Memory B cell (primary cell): ENCODE measurements around the gene RNF217.
"Not testable (repeated sequence)": the region's sequence is repeated elsewhere in the genome, so short reads cannot be mapped to it uniquely, and the experiment has no call there.

Source experiments
- ATAC-seq: fragments of 150-1000 bp; cut with Tn5 transposase; 2 replicates; pipeline ENCODE4 v1.10.0; 2021; ENCODE audit warnings: low read depth, mild to moderate bottlenecking, moderate library complexity
- DNase-seq, 2 donors: peaks; one replicate each; pipeline ENCODE4 v3.0.0; 2022; ENCODE audit warnings: low spot score in 2 of 2
- H3K27ac Mint-ChIP-seq: one replicate; pipeline ENCODE4 v1.8.0; 2022; ENCODE audit warnings: mild to moderate bottlenecking, moderate library complexity, mixed read lengths
- H3K27me3 Mint-ChIP-seq: one replicate; pipeline ENCODE4 v1.8.0; 2022; ENCODE audit warnings: mixed read lengths
- H3K36me3 Mint-ChIP-seq: one replicate; pipeline ENCODE4 v1.8.0; 2022; ENCODE audit warnings: mild to moderate bottlenecking, mixed read lengths
- H3K4me1 Mint-ChIP-seq: one replicate; pipeline ENCODE4 v1.8.0; 2022; ENCODE audit warnings: mixed read lengths
- H3K4me3 Mint-ChIP-seq: one replicate; pipeline ENCODE4 v1.8.0; 2022; ENCODE audit warnings: mild to moderate bottlenecking, moderate library complexity, mixed read lengths
- H3K9me3 Mint-ChIP-seq: one replicate; pipeline ENCODE4 v1.8.0; 2022; ENCODE audit warnings: mixed read lengths

RNF217 gene

DNA sequence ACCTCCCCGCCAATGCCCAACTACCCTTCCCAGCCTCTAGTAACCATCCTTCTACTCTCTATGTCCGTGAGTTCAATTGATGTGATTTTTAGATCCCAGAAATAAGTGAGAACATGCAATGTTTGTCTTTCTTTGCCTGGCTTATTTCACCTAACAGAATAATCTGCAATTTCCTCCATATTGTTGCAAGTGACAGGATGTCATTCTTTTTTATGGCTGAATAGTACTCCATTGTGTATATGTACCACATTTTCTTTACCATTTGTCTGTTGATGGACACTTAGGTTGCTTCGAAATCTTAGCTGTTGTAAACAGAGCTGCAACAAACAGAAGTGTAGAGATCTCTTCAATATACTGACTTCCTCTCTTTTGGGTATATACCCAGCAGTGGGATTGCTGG is 65.0 kb downstream of the RNF217 start:
- peaks cover 9% of the 10 kb centered on the region for H3K9me3 Mint-ChIP-seq
- H3K27me3 Mint-ChIP-seq = no peaks in the 10 kb centered on the region
- no peaks in the 10 kb centered on the region for H3K4me1 Mint-ChIP-seq
- no peak for DNase-seq
- ATAC-seq = no peak
- H3K4me3 Mint-ChIP-seq = no peak overlapping the region
- no peak overlapping the region for H3K27ac Mint-ChIP-seq
- no peaks in the 10 kb centered on the region for H3K36me3 Mint-ChIP-seq

DNA sequence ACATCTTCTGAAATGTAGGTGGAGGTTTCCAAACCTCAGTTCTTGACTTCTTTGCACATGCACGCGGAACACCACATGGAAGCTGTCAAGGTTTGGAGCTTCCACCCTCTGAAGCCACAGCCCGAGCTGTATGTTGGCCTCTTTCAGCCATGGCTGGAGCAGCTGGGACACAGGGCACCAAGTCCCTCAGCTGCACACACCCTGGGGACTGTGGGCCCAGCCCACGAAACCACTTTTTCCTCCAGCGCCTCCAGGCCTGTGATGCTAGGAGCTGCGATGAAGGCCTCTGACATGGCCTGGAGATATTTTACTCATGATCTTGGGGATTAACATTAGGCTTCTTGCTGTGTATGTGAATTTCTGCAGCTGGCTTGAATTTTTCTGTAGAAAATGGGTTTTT is 68.7 kb downstream of the RNF217 start:
- H3K27ac Mint-ChIP-seq = no peak overlapping the region
- H3K9me3 Mint-ChIP-seq = peaks cover 8% of the 10 kb centered on the region
- no peaks in the 10 kb centered on the region for H3K4me1 Mint-ChIP-seq
- DNase-seq (no peak), ATAC-seq (no peak)
- H3K27me3 Mint-ChIP-seq = no peaks in the 10 kb centered on the region
- H3K36me3 Mint-ChIP-seq = no peaks in the 10 kb centered on the region
- H3K4me3 Mint-ChIP-seq = no peak overlapping the region

DNA sequence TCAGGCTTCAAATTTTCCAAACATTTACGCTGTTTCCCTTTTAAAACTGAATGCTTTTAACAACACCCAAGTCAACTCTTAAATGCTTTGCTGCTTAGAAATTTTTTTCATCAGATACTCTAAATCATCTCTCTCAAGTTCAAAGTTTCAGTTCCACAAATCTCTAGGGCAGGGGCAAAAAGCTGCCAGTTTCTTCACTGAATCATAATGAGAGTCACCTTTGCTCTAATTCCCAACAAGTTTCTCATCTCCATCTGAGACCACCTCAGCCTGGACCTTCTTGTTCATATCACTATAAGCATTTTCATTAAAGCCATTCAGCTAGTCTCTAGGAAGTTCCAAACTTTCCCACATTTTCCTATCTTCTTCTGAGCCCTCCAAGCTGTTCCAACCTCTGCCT is 69.1 kb downstream of the RNF217 start:
- no peak overlapping the region for H3K4me3 Mint-ChIP-seq
- no peaks in the 10 kb centered on the region for H3K27me3 Mint-ChIP-seq
- no peaks in the 10 kb centered on the region for H3K4me1 Mint-ChIP-seq
- no peak overlapping the region for H3K27ac Mint-ChIP-seq
- DNase-seq (no peak), ATAC-seq (no peak)
- peaks cover 8% of the 10 kb centered on the region for H3K9me3 Mint-ChIP-seq
- H3K36me3 Mint-ChIP-seq = no peaks in the 10 kb centered on the region

DNA sequence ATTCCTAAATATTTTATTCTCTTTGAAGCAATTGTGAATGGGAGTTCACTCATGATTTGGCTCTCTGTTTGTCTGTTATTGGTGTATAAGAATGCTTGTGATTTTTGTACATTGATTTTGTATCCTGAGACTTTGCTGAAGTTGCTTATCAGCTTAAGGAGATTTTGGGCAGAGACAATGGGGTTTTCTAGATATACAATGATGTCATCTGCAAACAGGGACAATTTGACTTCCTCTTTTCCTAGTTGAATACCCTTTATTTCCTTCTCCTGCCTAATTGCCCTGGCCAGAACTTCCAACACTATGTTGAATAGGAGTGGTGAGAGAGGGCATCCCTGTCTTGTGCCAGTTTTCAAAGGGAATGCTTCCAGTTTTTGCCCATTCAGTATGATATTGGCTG is 72.7 kb downstream of the RNF217 start:
- not testable (repeated sequence) for H3K4me3 Mint-ChIP-seq, H3K4me1 Mint-ChIP-seq, H3K27me3 Mint-ChIP-seq, H3K9me3 Mint-ChIP-seq, H3K27ac Mint-ChIP-seq, H3K36me3 Mint-ChIP-seq, DNase-seq, ATAC-seq

- ATAC-seq, DNase-seq, H3K4me3 Mint-ChIP-seq, H3K27ac Mint-ChIP-seq, H3K9me3 Mint-ChIP-seq, H3K4me1 Mint-ChIP-seq, H3K36me3 Mint-ChIP-seq, H3K27me3 Mint-ChIP-seq: not testable (repeated sequence)
Observed at GRCh38 chr6:125036486-125036885, 74.2 kb downstream of the RNF217 start.

DNA sequence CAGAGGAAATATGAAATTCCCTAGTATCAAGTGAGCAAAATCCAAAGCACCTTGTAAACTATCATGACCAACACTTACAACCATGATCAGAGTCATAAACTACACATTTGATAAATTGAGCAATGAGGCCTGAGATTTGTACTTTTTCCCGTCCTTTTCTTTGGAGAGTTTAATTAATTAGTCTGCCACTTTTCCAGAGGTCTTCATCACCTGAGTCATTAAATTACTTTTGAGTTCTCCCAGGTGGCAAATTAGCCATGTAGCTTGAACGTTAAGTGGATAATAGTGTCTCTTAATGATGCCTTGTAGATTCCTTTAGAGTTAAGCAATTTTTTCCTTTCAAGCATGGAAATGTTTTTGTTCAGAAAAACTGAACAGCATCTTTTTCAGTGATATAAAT is 75.6 kb downstream of the RNF217 start:
- no peak overlapping the region for H3K27ac Mint-ChIP-seq
- ATAC-seq (no peak), DNase-seq (no peak)
- no peaks in the 10 kb centered on the region for H3K4me1 Mint-ChIP-seq
- no peaks in the 10 kb centered on the region for H3K27me3 Mint-ChIP-seq
- no peaks in the 10 kb centered on the region for H3K36me3 Mint-ChIP-seq
- peaks cover 1% of the 10 kb centered on the region for H3K9me3 Mint-ChIP-seq
- H3K4me3 Mint-ChIP-seq = no peak overlapping the region

GRCh38 chr6:125038925-125039324 is 76.7 kb downstream of the RNF217 start:
- H3K27me3 Mint-ChIP-seq = no peaks in the 10 kb centered on the region
- no peaks in the 10 kb centered on the region for H3K4me1 Mint-ChIP-seq
- DNase-seq (no peak), ATAC-seq (no peak)
- no peak overlapping the region for H3K27ac Mint-ChIP-seq
- peaks cover 1% of the 10 kb centered on the region for H3K9me3 Mint-ChIP-seq
- no peaks in the 10 kb centered on the region for H3K36me3 Mint-ChIP-seq
- no peak overlapping the region for H3K4me3 Mint-ChIP-seq

- DNase-seq = no peak
- H3K27ac Mint-ChIP-seq = no peak overlapping the region
- no peaks in the 10 kb centered on the region for H3K27me3 Mint-ChIP-seq
- H3K4me1 Mint-ChIP-seq = no peaks in the 10 kb centered on the region
- H3K36me3 Mint-ChIP-seq = no peaks in the 10 kb centered on the region
- no peak overlapping the region for H3K4me3 Mint-ChIP-seq
- no peak for ATAC-seq
- peaks cover 1% of the 10 kb centered on the region for H3K9me3 Mint-ChIP-seq
Observed at GRCh38 chr6:125041740-125042459, 79.7 kb downstream of the RNF217 start.

GRCh38 chr6:125044066-125044465 is 81.8 kb downstream of the RNF217 start:
- H3K9me3 Mint-ChIP-seq = peaks cover 1% of the 10 kb centered on the region
- H3K4me1 Mint-ChIP-seq = no peaks in the 10 kb centered on the region
- DNase-seq = no peak
- no peak overlapping the region for H3K27ac Mint-ChIP-seq
- H3K36me3 Mint-ChIP-seq = no peaks in the 10 kb centered on the region
- H3K27me3 Mint-ChIP-seq = no peaks in the 10 kb centered on the region
- no peak for ATAC-seq
- H3K4me3 Mint-ChIP-seq = no peak overlapping the region

- peaks cover 1% of the 10 kb centered on the region for H3K9me3 Mint-ChIP-seq
- H3K27me3 Mint-ChIP-seq = no peaks in the 10 kb centered on the region
- DNase-seq = no peak
- no peak overlapping the region for H3K4me3 Mint-ChIP-seq
- H3K4me1 Mint-ChIP-seq = no peaks in the 10 kb centered on the region
- H3K36me3 Mint-ChIP-seq = no peaks in the 10 kb centered on the region
- ATAC-seq = no peak
- H3K27ac Mint-ChIP-seq = no peak overlapping the region
Observed at GRCh38 chr6:125044667-125045066, 82.4 kb downstream of the RNF217 start.

GRCh38 chr6:125046107-125046925 is 84.1 kb downstream of the RNF217 start:
- Mint-ChIP-seq H3K27ac (no peak overlapping the region), H3K9me3 (peaks cover 1% of the 10 kb centered on the region), H3K4me3 (no peak overlapping the region), H3K4me1 (no peaks in the 10 kb centered on the region), H3K36me3 (no peaks in the 10 kb centered on the region), H3K27me3 (no peaks in the 10 kb centered on the region)
- ATAC-seq (no peak), DNase-seq (no peak)

DNA sequence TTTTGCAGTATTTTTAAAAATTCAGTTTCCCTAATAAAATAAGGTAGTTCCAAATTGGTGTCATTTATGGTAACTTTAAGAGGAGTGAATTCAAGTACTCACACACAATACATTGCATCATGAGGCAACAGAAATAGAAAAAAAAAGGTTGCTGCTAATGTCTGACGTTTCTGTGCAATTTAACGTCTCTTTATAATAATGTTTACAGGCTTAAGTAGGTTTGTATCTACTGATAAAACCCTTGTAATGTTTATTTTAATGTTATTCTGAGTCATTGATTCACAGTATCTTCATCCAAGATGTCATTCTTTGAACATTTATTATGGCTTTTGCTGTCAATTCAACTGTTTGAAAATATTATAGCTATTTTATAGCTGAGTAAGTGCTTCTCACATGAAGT is 86.0 kb downstream of the RNF217 start:
- peaks cover 1% of the 10 kb centered on the region for H3K9me3 Mint-ChIP-seq
- no peaks in the 10 kb centered on the region for H3K36me3 Mint-ChIP-seq
- H3K4me1 Mint-ChIP-seq = no peaks in the 10 kb centered on the region
- H3K27me3 Mint-ChIP-seq = no peaks in the 10 kb centered on the region
- no peak for DNase-seq
- H3K27ac Mint-ChIP-seq = no peak overlapping the region
- no peak for ATAC-seq
- H3K4me3 Mint-ChIP-seq = no peak overlapping the region

GRCh38 chr6:125050663-125051318 is 88.6 kb downstream of the RNF217 start:
- no peak for DNase-seq
- no peaks in the 10 kb centered on the region for H3K27me3 Mint-ChIP-seq
- no peak overlapping the region for H3K4me3 Mint-ChIP-seq
- no peaks in the 10 kb centered on the region for H3K4me1 Mint-ChIP-seq
- H3K27ac Mint-ChIP-seq = no peak overlapping the region
- no peak for ATAC-seq
- peaks cover 1% of the 10 kb centered on the region for H3K9me3 Mint-ChIP-seq
- H3K36me3 Mint-ChIP-seq = no peaks in the 10 kb centered on the region

- H3K9me3 Mint-ChIP-seq = peaks cover 1% of the 10 kb centered on the region
- no peaks in the 10 kb centered on the region for H3K4me1 Mint-ChIP-seq
Observed at GRCh38 chr6:125053809-125054208, 91.6 kb downstream of the RNF217 start.

More at GRCh38 chr6:125053809-125054208, 91.6 kb downstream of the RNF217 start:
- DNase-seq = no peak
- no peak for ATAC-seq
- H3K36me3 Mint-ChIP-seq = no peaks in the 10 kb centered on the region
- no peaks in the 10 kb centered on the region for H3K27me3 Mint-ChIP-seq
- no peak overlapping the region for H3K4me3 Mint-ChIP-seq
- H3K27ac Mint-ChIP-seq = no peak overlapping the region
